ENCODE measurements around the gene PRDM5.
A peak's percentile ranks its signal among the peaks of the same experiment; 100 is the strongest.

The PRDM5 gene

DNA sequence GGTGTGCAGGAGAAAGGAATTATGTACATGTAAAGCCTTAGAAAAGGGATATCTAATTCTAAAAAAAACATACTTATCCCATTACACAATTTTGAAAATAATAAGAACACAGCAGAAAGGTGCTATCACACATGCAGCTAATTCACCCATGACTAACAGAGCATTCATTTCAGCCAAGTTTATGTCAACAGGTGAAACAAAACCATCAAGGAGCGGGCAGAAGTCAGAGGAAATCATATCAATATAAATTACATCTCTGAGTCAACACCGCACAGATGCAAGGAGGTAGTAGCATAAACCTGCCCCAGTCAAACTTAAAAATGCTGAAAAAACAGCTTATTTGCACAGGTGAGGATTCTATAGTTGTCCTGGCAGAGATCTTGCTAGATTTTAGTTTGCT lies 197.9 kb downstream of the PRDM5 start:
- WGBS = 100% methylated on average over 2 of the region's 2 CpGs
- H3K9ac ChIP-seq (ENCODE audit: low read depth, low read length) = no peak overlapping the region
- H3K27ac ChIP-seq (ENCODE audit: low read depth, low read length) = no peak overlapping the region
- H3K9me3 ChIP-seq (ENCODE audit: insufficient read depth, low read depth, low read length) = no peaks in the 10 kb centered on the region
- no peaks in the 10 kb centered on the region for H3K36me3 ChIP-seq (ENCODE audit: insufficient read depth, low read length)
- no peak overlapping the region for H3K4me3 ChIP-seq (ENCODE audit: low read length)
- peaks cover 25% of the 10 kb centered on the region for H3K4me1 ChIP-seq (ENCODE audit: insufficient read depth, low read length)
- no peaks in the 10 kb centered on the region for H3K27me3 ChIP-seq (ENCODE audit: insufficient read depth, low read length)

DNA sequence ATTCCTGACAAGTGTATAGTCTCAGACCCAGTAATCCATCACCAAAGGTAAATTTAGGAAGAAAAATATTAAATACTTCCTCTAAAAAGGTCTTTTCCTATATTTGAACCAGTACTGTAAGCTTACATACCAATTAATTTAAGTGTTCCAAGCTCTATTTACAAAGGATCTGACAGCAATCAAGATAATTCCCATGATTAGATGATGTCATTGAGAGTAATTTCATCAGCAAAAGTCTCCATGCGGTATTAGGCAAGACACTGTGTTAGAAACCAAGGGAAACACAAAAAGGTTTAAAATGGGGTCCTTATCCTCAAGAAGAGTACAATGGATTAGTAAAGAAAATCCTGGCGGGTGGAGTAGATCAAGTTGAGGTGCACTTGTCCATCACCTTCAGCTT lies 198.5 kb downstream of the PRDM5 start:
- Histone ChIP-seq H3K4me3 (ENCODE audit: low read length) (no peak overlapping the region), H3K9me3 (ENCODE audit: insufficient read depth, low read depth, low read length) (no peaks in the 10 kb centered on the region), H3K4me1 (ENCODE audit: insufficient read depth, low read length) (peaks cover 25% of the 10 kb centered on the region), H3K36me3 (ENCODE audit: insufficient read depth, low read length) (no peaks in the 10 kb centered on the region), H3K9ac (ENCODE audit: low read depth, low read length) (no peak overlapping the region), H3K27ac (ENCODE audit: low read depth, low read length) (no peak overlapping the region), H3K27me3 (ENCODE audit: insufficient read depth, low read length) (no peaks in the 10 kb centered on the region)
- WGBS = 97% methylated on average over 2 of the region's 2 CpGs

DNA sequence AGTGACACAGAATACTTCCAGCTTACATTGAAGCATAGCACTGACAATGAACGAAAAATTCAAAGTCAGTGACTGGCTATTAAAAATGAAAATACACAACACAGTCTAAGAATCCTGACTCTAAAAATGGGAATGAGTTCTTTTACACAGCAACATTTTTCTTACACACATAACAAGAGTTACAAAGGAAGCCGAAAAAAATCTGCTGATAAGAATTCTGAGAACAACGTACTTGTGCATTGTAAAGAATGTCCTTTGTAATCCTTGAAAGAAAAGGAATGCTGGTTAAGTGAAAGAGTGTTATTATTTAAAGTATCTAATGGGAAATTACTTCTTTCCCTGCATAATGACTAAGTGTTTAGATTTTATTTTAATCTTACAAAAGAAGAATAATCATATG lies 199.4 kb downstream of the PRDM5 start:
- 90% methylated on average over 3 of the region's 3 CpGs for WGBS
- no peaks in the 10 kb centered on the region for H3K9me3 ChIP-seq (ENCODE audit: insufficient read depth, low read depth, low read length)
- H3K4me1 ChIP-seq (ENCODE audit: insufficient read depth, low read length) = peaks cover 25% of the 10 kb centered on the region
- no peak overlapping the region for H3K9ac ChIP-seq (ENCODE audit: low read depth, low read length)
- H3K27ac ChIP-seq (ENCODE audit: low read depth, low read length) = peak overlapping the region; percentile 16; the same call in 1 of the 2 replicates
- no peaks in the 10 kb centered on the region for H3K36me3 ChIP-seq (ENCODE audit: insufficient read depth, low read length)
- no peak overlapping the region for H3K4me3 ChIP-seq (ENCODE audit: low read length)
- no peaks in the 10 kb centered on the region for H3K27me3 ChIP-seq (ENCODE audit: insufficient read depth, low read length)

DNA sequence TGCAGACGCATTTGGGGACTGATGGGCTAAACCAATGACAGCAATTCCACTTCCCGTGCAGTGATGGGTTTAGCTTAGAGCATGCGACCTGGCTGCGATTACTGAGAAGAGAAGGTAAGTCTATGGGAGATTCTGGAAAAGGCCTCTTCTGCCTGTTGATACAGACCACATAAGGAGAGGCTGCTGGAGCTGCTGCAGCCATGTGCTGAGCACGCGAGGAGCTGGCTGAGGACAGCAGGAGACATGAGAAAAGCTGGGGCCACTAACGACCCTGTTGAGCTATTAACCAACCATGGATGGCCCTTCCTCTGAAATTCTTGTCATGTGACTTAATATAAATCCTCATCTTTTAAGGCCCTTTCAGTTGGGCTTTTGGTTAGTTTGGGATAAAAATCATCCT lies 199.9 kb downstream of the PRDM5 start:
- peak overlapping the region; percentile 16; the same call in 1 of the 2 replicates for H3K27ac ChIP-seq (ENCODE audit: low read depth, low read length)
- 88% methylated on average over 7 of the region's 7 CpGs for WGBS
- H3K27me3 ChIP-seq (ENCODE audit: insufficient read depth, low read length) = no peaks in the 10 kb centered on the region
- no peaks in the 10 kb centered on the region for H3K36me3 ChIP-seq (ENCODE audit: insufficient read depth, low read length)
- peaks cover 25% of the 10 kb centered on the region for H3K4me1 ChIP-seq (ENCODE audit: insufficient read depth, low read length)
- H3K9me3 ChIP-seq (ENCODE audit: insufficient read depth, low read depth, low read length) = no peaks in the 10 kb centered on the region
- no peak overlapping the region for H3K9ac ChIP-seq (ENCODE audit: low read depth, low read length)
- no peak overlapping the region for H3K4me3 ChIP-seq (ENCODE audit: low read length)

DNA sequence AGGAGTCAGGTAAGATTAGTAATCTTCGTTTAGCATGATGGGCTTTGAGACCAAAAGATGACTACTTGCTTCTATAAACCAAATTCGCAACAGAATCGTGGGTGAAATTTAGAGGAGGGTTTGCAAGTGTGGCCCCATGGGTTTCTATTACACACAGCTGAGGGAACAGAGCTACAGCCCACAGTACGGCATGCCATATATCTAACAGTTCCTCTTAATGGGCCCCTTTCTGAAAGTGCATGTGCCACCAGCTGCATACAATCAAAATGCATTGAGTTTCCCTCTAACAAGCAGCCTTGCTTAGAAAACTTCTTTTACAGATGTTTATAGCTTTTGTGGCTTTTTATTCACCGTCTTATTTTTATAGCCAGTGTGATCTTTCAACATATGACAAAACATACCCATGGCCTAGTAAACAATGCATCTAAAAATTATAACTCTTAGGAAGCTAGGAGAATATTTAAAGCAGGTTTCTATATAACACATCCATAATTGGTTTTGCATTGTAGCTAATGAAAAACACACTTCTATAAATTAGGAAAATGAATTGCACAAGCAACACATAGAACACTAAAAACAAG lies 202.1 kb downstream of the PRDM5 start:
- 87% methylated on average over 5 of the region's 5 CpGs for WGBS
- H3K9ac ChIP-seq (ENCODE audit: low read depth, low read length) = no peak overlapping the region
- no peaks in the 10 kb centered on the region for H3K27me3 ChIP-seq (ENCODE audit: insufficient read depth, low read length)
- no peak overlapping the region for H3K4me3 ChIP-seq (ENCODE audit: low read length)
- H3K4me1 ChIP-seq (ENCODE audit: insufficient read depth, low read length) = peaks cover 25% of the 10 kb centered on the region
- no peaks in the 10 kb centered on the region for H3K9me3 ChIP-seq (ENCODE audit: insufficient read depth, low read depth, low read length)
- no peak overlapping the region for H3K27ac ChIP-seq (ENCODE audit: low read depth, low read length)
- no peaks in the 10 kb centered on the region for H3K36me3 ChIP-seq (ENCODE audit: insufficient read depth, low read length)

DNA sequence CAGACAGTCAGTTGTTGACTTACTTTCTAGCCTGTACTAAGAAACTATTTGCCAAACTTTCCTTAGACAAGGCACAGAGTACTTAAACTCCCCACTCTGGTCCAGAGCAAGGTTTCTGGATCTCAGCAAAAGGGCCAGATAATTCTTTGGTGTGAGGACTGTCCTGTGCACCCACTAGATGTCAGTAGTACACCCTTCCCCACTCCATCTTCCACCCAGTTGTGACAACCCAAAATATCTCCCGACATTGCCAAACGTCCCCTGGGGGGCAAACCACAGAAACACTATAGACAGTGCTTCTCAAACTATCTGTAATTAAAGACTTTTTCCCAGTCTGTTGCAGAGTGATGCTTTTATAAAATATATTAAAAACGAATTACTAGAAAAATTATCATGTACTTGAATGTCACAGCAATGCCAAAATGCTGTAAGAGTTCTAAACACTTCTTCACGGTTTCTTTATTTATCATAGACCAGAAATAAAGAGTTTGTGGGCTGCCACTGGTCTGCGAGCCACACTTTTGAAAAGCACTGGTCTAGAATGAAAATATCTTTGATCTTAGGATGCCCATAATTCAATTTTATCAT lies 203.5 kb downstream of the PRDM5 start:
- no peak overlapping the region for H3K9ac ChIP-seq (ENCODE audit: low read depth, low read length)
- H3K4me3 ChIP-seq (ENCODE audit: low read length) = no peak overlapping the region
- H3K9me3 ChIP-seq (ENCODE audit: insufficient read depth, low read depth, low read length) = no peaks in the 10 kb centered on the region
- no peak overlapping the region for H3K27ac ChIP-seq (ENCODE audit: low read depth, low read length)
- 43% methylated on average over 3 of the region's 5 CpGs for WGBS
- peaks cover 25% of the 10 kb centered on the region for H3K4me1 ChIP-seq (ENCODE audit: insufficient read depth, low read length)
- H3K36me3 ChIP-seq (ENCODE audit: insufficient read depth, low read length) = no peaks in the 10 kb centered on the region
- H3K27me3 ChIP-seq (ENCODE audit: insufficient read depth, low read length) = no peaks in the 10 kb centered on the region

DNA sequence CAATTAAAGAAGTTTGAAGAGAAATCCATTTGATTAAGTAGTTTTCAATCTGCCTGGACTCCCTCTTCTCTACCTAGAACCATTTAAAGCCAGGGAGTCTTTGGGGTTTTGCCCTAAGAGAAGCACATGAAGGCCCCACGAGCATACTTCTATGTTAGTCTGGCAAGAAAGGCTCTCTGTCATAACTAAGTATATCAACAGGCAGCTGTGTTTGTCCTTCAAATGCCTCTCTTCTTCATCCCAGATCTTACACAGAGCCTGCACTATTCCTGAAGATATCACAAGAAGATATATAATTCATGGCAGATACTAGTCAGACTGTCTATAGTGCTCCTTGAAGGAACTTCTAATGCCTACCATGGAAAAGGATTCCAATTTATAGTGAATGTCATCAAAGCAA lies 206.2 kb downstream of the PRDM5 start:
- H3K9ac ChIP-seq (ENCODE audit: low read depth, low read length) = no peak overlapping the region
- no peak overlapping the region for H3K4me3 ChIP-seq (ENCODE audit: low read length)
- H3K4me1 ChIP-seq (ENCODE audit: insufficient read depth, low read length) = peaks cover 5% of the 10 kb centered on the region
- no peaks in the 10 kb centered on the region for H3K27me3 ChIP-seq (ENCODE audit: insufficient read depth, low read length)
- no peaks in the 10 kb centered on the region for H3K9me3 ChIP-seq (ENCODE audit: insufficient read depth, low read depth, low read length)
- WGBS = 91% methylated on average over 1 of the region's 1 CpG
- H3K27ac ChIP-seq (ENCODE audit: low read depth, low read length) = no peak overlapping the region
- no peaks in the 10 kb centered on the region for H3K36me3 ChIP-seq (ENCODE audit: insufficient read depth, low read length)

DNA sequence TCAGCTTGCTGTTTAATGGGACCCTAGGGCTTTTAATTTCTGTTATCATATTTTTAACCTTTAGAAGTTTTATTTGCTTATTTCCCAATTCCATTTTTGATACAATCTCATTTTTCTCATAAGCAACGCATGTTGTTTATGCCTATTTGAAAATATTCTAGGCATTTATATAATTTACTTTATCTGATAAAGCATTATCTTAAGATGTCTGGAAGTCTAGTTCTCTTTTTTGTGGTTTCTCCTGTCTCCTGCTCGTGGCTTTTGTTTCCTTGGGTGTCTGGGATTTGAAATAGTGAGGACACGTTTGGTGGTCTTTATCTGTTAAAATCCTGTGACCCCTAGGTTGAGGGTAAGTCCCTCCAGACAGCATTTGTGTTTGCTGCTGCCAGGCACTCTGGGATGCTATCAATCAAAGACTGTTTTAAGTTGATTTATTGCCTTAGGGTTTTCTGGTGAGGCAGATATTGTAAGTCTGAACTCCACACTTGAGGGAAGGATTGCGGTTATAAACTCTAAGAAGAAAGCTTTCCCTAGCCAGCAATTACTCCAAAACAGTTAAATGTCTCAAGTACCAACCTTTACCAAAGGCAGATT lies 208.0 kb downstream of the PRDM5 start:
- 79% methylated on average over 3 of the region's 4 CpGs for WGBS

DNA sequence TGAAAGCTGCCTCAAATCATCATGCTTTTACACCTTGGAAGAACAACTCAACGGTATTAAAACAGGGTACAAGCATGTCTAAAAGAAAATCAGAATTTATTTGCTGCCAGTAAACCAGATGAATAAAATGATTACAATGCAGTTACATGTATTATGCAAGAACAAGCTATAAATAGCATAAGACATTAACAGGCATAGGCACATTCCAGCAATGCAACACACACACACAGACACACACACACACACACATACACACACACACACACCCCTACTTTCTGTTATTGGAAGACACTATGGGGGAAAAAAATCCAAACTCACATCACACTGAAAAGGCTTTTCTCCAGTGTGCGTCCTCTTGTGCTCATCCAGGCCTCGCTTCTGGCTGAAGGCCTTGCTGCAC lies 212.5 kb downstream of the PRDM5 start:
- Histone ChIP-seq H3K9me3 (ENCODE audit: insufficient read depth, low read depth, low read length) (no peaks in the 10 kb centered on the region), H3K9ac (ENCODE audit: low read depth, low read length) (no peak overlapping the region), H3K27ac (ENCODE audit: low read depth, low read length) (no peak overlapping the region), H3K27me3 (ENCODE audit: insufficient read depth, low read length) (no peaks in the 10 kb centered on the region), H3K4me1 (ENCODE audit: insufficient read depth, low read length) (no peaks in the 10 kb centered on the region), H3K36me3 (ENCODE audit: insufficient read depth, low read length) (no peaks in the 10 kb centered on the region), H3K4me3 (ENCODE audit: low read length) (no peak overlapping the region)
- 93% methylated on average over 3 of the region's 3 CpGs for WGBS

More for the DNA sequence above, 208.0 kb downstream of the PRDM5 start:
- H3K4me3 ChIP-seq (ENCODE audit: low read length) = no peak overlapping the region
- H3K9me3 ChIP-seq (ENCODE audit: insufficient read depth, low read depth, low read length) = no peaks in the 10 kb centered on the region
- H3K36me3 ChIP-seq (ENCODE audit: insufficient read depth, low read length) = no peaks in the 10 kb centered on the region
- no peak overlapping the region for H3K9ac ChIP-seq (ENCODE audit: low read depth, low read length)
- no peak overlapping the region for H3K27ac ChIP-seq (ENCODE audit: low read depth, low read length)
- H3K4me1 ChIP-seq (ENCODE audit: insufficient read depth, low read length) = no peaks in the 10 kb centered on the region
- H3K27me3 ChIP-seq (ENCODE audit: insufficient read depth, low read length) = no peaks in the 10 kb centered on the region

DNA sequence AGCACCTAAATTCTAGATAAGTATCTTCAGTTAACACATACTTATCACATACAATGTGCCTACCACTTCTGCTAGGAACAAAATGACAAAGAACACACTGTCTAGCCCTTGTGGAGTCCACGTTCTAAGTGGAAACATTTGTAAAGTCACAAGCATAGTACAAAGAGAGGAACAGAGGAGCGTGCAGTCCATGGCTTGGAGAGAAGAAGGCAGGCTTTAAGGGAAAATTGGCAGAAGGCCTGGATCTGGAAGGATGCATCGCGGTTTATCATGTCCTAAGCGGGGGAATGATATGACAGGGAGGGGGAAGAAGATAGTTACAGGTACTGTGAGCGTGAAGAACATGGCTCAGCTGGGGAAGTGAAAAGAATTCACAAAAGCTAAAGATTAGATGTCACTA lies 218.0 kb downstream of the PRDM5 start:
- Histone ChIP-seq H3K4me1 (ENCODE audit: insufficient read depth, low read length) (no peaks in the 10 kb centered on the region), H3K4me3 (ENCODE audit: low read length) (no peak overlapping the region), H3K9me3 (ENCODE audit: insufficient read depth, low read depth, low read length) (no peaks in the 10 kb centered on the region), H3K27ac (ENCODE audit: low read depth, low read length) (no peak overlapping the region), H3K27me3 (ENCODE audit: insufficient read depth, low read length) (no peaks in the 10 kb centered on the region), H3K9ac (ENCODE audit: low read depth, low read length) (no peak overlapping the region), H3K36me3 (ENCODE audit: insufficient read depth, low read length) (no peaks in the 10 kb centered on the region)
- 93% methylated on average over 6 of the region's 6 CpGs for WGBS

DNA sequence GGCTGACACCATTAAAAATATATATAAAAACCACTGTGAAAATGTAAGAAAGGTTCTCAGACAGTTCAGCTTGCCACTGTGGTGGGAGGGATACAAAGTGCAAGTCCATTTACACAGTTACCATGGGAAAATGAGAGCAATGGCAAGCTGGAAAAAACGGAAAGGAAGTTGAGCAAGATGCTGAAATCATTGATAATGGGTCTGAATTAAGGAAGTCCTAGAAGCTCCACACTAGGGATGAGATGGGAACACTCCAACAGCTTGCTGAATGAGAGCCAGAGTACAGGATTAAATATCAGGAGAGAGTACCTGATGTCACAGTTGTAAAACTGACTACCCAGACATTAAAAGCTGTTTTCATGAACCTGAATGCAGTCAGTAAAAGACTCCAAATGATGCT lies 218.6 kb downstream of the PRDM5 start:
- Histone ChIP-seq H3K27ac (ENCODE audit: low read depth, low read length) (no peak overlapping the region), H3K36me3 (ENCODE audit: insufficient read depth, low read length) (no peaks in the 10 kb centered on the region), H3K9ac (ENCODE audit: low read depth, low read length) (no peak overlapping the region), H3K27me3 (ENCODE audit: insufficient read depth, low read length) (no peaks in the 10 kb centered on the region), H3K4me3 (ENCODE audit: low read length) (no peak overlapping the region), H3K9me3 (ENCODE audit: insufficient read depth, low read depth, low read length) (no peaks in the 10 kb centered on the region), H3K4me1 (ENCODE audit: insufficient read depth, low read length) (no peaks in the 10 kb centered on the region)
- 92% methylated on average over 1 of the region's 1 CpG for WGBS

Measured in HUES64 (cell line).